Duodenal mucosa (tissue), 2 donors: ENCODE measurements around the gene RBBP6.

Experiments used
- H3K27ac ChIP-seq: one replicate; pipeline ENCODE4 v1.7.0; 2013; ENCODE audit warnings: low read depth, low read length
- H3K27me3 ChIP-seq, 2 donors: one replicate each; pipeline ENCODE4 v1.7.0; 2013; ENCODE audit warnings: low read length in 2 of 2, control low read depth in 1 of 2; ENCODE audit not compliant: insufficient read depth in 2 of 2, control insufficient read depth in 1 of 2
- H3K36me3 ChIP-seq, 2 donors: one replicate each; pipeline ENCODE4 v1.7.0; 2013; ENCODE audit warnings: low read length in 2 of 2, control low read depth in 1 of 2; ENCODE audit not compliant: insufficient read depth in 2 of 2, control insufficient read depth in 1 of 2
- H3K4me1 ChIP-seq, 2 donors: one replicate each; pipeline ENCODE4 v1.7.0; 2013; ENCODE audit warnings: low read length in 2 of 2, control low read depth in 1 of 2; ENCODE audit not compliant: insufficient read depth in 2 of 2, control insufficient read depth in 1 of 2
- H3K4me3 ChIP-seq, 2 donors: one replicate each; pipeline ENCODE4 v1.7.0; 2013; ENCODE audit warnings: low read length in 2 of 2, low read depth in 1 of 2
- H3K9ac ChIP-seq, 2 donors: one replicate each; pipeline ENCODE4 v1.7.0; 2013; ENCODE audit warnings: low read length in 2 of 2, low read depth in 1 of 2
- H3K9me3 ChIP-seq, 2 donors: one replicate each; pipeline ENCODE4 v1.7.0; 2013; ENCODE audit warnings: low read length in 2 of 2, control low read depth in 1 of 2; ENCODE audit not compliant: control insufficient read depth in 1 of 2

RBBP6 gene

GRCh38 chr16:24523569-24523968 is 15.8 kb upstream of the RBBP6 start:
- Histone ChIP-seq H3K36me3 (no peaks in the 10 kb centered on the region), H3K27ac (no peak overlapping the region), H3K27me3 (no peaks in the 10 kb centered on the region), H3K9me3 (no peaks in the 10 kb centered on the region), H3K4me3 (no peak overlapping the region), H3K4me1 (no peaks in the 10 kb centered on the region), H3K9ac (no peak overlapping the region)

DNA sequence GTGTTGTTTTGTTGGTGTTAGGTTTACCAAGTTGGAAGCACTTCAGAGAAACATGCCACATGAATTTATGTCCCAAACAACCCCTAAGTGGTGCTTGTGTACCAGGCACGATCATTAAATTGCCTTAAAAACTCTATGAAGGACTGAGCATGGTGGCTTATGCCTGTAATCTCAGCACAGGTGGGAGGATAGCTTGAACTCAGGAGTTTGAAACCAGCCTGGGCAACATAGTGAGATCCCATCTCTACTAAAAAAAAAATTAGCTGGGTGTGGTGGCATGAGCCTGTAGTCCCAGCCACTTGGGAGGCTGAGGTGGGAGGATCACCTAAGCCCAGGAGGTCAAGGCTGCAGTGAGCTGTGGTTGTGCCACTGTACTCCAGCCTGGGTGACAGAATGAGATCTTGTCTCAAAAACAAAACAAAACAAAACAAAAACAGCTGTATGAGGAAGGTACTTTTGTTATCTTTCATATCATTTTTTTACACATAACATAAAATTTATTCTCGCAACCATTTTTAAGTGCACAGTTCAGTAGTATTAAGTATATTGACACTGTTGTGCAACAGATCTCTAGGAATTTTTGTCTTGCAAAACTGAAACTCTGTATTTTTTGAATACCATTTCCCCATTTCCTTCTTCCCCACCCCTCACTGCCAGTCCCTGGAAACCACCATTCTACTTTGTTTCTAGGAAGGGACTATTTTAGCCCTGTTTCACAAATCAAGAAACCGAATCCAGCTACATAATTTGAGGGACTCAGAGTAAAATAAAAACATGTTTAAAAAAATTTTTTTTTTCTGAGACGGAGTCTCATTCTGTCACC is 14.3 kb upstream of the RBBP6 start:
- Histone ChIP-seq H3K4me3 (no peak overlapping the region), H3K27ac (no peak overlapping the region), H3K9ac (no peak overlapping the region)

DNA sequence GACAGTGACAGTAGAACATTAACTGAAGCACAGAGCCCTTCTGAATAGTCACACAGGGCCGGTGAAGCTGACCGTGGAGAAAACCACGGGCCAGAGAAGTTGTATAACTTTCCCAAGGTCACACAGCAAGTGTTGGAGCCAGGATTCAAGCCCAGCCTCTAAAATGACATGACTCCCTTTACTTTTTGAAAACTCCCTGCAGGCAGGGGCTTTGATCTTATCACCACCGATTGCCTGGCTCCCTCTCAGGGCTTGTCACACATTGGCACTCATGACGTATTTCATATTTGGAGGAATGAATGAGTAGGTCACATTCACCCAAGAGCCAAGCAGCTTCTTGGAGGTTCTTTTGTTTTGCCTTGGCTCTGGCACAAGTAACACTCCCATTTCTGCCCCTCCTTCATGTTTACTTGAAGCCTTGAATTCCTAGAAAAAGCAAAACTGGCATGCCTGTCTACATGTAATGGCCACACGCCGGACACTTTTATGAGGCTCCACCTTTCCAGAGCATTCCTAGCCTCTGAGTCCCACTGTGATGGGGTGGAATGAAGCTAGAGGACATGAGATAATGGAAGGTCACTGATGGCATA is 13.3 kb upstream of the RBBP6 start:
- no peak overlapping the region for H3K9ac ChIP-seq
- H3K4me3 ChIP-seq = no peak overlapping the region
- H3K27ac ChIP-seq = no peak overlapping the region
- H3K36me3 ChIP-seq = no peaks in the 10 kb centered on the region
- no peaks in the 10 kb centered on the region for H3K9me3 ChIP-seq
- H3K4me1 ChIP-seq = no peaks in the 10 kb centered on the region
- H3K27me3 ChIP-seq = no peaks in the 10 kb centered on the region

More for the DNA sequence above, 14.3 kb upstream of the RBBP6 start:
- H3K36me3 ChIP-seq = no peaks in the 10 kb centered on the region
- no peaks in the 10 kb centered on the region for H3K4me1 ChIP-seq
- H3K9me3 ChIP-seq = no peaks in the 10 kb centered on the region
- H3K27me3 ChIP-seq = no peaks in the 10 kb centered on the region

GRCh38 chr16:24526701-24527495 is 12.5 kb upstream of the RBBP6 start:
- no peak overlapping the region for H3K4me3 ChIP-seq
- no peaks in the 10 kb centered on the region for H3K27me3 ChIP-seq
- no peaks in the 10 kb centered on the region for H3K36me3 ChIP-seq
- H3K4me1 ChIP-seq = no peaks in the 10 kb centered on the region
- H3K9ac ChIP-seq = no peak overlapping the region
- no peak overlapping the region for H3K27ac ChIP-seq
- H3K9me3 ChIP-seq = no peaks in the 10 kb centered on the region

DNA sequence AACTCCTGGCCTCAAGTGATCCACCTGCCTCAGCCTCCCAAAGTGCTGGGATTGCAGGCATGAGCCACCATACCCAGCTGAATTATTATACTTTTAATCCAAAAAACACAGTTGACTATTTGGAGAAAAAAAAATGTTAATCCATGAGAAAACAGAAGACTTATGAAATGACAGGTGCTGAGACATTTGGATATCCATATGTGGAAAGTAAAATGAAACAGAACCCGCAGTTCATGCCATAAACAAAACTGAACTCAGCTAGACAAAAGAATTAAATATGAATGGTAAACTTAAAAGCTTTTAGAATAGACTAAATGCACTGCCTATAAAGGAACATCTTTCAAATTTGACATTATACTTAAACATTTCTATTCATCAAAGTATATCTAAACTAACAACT is 8.2 kb upstream of the RBBP6 start:
- no peaks in the 10 kb centered on the region for H3K27me3 ChIP-seq
- no peak overlapping the region for H3K4me3 ChIP-seq
- no peak overlapping the region for H3K9ac ChIP-seq
- no peaks in the 10 kb centered on the region for H3K9me3 ChIP-seq
- H3K4me1 ChIP-seq = no peaks in the 10 kb centered on the region
- H3K36me3 ChIP-seq = no peaks in the 10 kb centered on the region
- no peak overlapping the region for H3K27ac ChIP-seq

GRCh38 chr16:24534620-24535019 is 4.7 kb upstream of the RBBP6 start:
- H3K9me3 ChIP-seq = no peaks in the 10 kb centered on the region
- H3K36me3 ChIP-seq = no peaks in the 10 kb centered on the region
- peaks cover 4 to 5% of the 10 kb centered on the region in 2 donors for H3K4me1 ChIP-seq
- H3K27me3 ChIP-seq = no peaks in the 10 kb centered on the region
- no peak overlapping the region for H3K4me3 ChIP-seq
- no peak overlapping the region for H3K27ac ChIP-seq
- H3K9ac ChIP-seq = no peak overlapping the region

DNA sequence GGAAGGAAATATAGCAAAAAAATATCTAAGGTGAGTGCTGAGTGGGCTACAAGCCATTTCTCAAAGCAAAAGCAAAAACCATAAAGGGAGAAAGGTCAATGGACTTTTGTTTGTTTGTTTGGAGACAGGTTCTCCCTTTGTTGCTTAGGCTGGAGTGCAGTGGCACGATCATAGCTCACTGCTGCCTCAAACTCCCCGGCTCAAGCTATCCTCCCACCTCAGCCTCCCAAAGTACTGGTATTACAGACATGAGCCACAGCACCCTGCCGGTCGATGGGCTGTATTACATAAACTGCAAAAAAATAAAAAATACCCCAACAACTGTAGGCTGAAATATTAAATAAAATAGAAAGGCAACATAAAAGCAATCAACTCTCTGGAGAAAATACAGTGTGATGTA is 3.5 kb upstream of the RBBP6 start:
- no peaks in the 10 kb centered on the region for H3K9me3 ChIP-seq
- H3K4me3 ChIP-seq = no peak overlapping the region
- H3K27ac ChIP-seq = no peak overlapping the region
- H3K36me3 ChIP-seq = no peaks in the 10 kb centered on the region
- H3K9ac ChIP-seq = no peak overlapping the region
- peaks cover 4 to 5% of the 10 kb centered on the region in 2 donors for H3K4me1 ChIP-seq
- H3K27me3 ChIP-seq = no peaks in the 10 kb centered on the region

- no peaks in the 10 kb centered on the region for H3K27me3 ChIP-seq
- H3K9ac ChIP-seq = no peak overlapping the region
- no peak overlapping the region for H3K27ac ChIP-seq
- H3K4me1 ChIP-seq = peaks cover 4 to 5% of the 10 kb centered on the region in 2 donors
- H3K4me3 ChIP-seq = no peak overlapping the region
- no peaks in the 10 kb centered on the region for H3K36me3 ChIP-seq
- H3K9me3 ChIP-seq = no peaks in the 10 kb centered on the region
Measured at GRCh38 chr16:24536671-24537070, 2.7 kb upstream of the RBBP6 start.

DNA sequence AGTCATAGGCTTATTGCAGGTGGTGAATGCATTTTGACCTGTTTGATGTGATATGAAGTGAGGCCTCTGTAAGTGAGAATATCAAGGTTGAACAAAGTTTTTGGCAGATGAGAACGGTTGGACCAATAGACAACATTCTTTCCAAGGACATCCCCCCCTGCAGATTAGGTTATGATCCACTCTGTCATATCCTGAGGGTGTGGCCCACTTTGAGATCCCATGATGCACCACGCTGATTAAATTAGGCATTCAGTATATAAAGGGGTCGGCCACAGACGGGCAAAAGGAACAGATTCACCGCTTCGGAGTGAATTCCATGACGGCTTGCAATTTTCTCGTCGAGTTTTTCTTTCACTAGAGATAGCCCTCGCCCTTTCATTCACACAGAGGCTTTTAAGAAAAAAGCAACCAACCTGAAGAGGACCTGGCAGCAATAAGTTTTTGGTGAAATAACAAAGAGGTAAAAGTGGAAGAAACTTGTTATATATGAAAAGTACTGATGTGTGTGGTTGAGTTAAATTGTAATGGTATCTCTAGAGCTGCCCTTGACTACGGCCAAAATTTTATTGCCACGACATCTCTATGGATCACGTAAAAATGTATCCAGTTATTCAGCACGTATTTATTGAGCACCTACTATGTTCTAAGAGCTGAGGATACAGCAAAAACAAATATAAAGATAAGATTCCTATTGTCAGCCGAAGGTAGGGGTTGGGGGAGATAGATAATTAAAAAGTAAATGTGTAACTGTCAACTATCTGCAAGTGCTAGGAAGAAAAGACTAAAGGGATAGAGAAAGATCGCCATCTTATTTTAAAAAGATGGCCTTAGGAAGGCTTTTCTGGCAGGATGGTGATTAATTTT is 1.7 kb upstream of the RBBP6 start:
- H3K4me3 ChIP-seq = no peak overlapping the region
- no peaks in the 10 kb centered on the region for H3K9me3 ChIP-seq
- no peaks in the 10 kb centered on the region for H3K36me3 ChIP-seq
- H3K9ac ChIP-seq = no peak overlapping the region
- H3K27ac ChIP-seq = no peak overlapping the region
- no peaks in the 10 kb centered on the region for H3K27me3 ChIP-seq
- peaks cover 10 to 14% of the 10 kb centered on the region in 2 donors for H3K4me1 ChIP-seq
